Measurements from ENCODE around the gene CACNA1C. TPM values are rescaled to one million over a fixed set of nuclear protein-coding genes. Genes with fewer than 3 reads are reported as not detected.

The CACNA1C gene
- total and polyA plus RNA-seq, 2 donors (not counting 1 experiment from before 2014, with no cell fraction given): 0.01 to 0.02 TPM

DNA sequence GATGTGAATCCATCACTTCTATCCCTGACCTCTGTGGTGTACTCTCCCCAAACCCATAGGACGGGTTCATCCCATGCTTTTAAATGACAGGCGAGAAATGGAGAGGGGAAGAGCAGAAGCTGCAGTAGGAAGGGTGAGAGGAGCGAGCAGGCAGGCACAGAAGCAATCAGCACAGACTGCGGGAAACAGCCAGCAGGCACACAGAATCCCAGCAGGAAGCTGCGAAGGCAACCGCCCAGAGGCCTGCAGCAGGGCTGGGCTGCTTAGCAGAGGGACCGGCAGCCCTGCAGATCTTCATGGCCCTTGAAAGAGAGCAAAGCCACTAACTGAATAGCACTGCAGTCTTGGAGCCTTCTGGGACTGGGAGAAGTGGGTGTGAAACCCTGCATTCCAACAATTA is 455.0 kb downstream of the CACNA1C start:
- ChIA-PET CTCF (no interaction called here), POLR2A (no interaction called here)
- Histone ChIP-seq H3K79me2 (ENCODE audit: control insufficient read depth, insufficient read depth, low read length) (no peaks in the 10 kb centered on the region), H3K9me3 (ENCODE audit: control extremely low read depth in 1 of 3, control insufficient read depth in 2 of 3, insufficient read depth in 1 of 3, low read length in 2 of 3) (no peaks in the 10 kb centered on the region), H3K4me3 (ENCODE audit: control extremely low read depth in 1 of 5, extremely low read depth in 1 of 5, insufficient read depth in 1 of 5, low read depth in 2 of 5, low read length in 4 of 5) (no peak overlapping the region), H4K20me1 (ENCODE audit: control insufficient read depth, insufficient read depth, low read length, poor library complexity, severe bottlenecking) (no peaks in the 10 kb centered on the region), H2AFZ (ENCODE audit: insufficient read depth, low read depth, low read length, poor library complexity, severe bottlenecking) (no peak overlapping the region), H3K27me3 (replicated peaks in 1 of 4; ENCODE audit: control extremely low read depth in 1 of 4, control insufficient read depth in 3 of 4, insufficient read depth in 4 of 4, low read length in 3 of 4) (no peaks in the 10 kb centered on the region), H3K4me1 (ENCODE audit: control insufficient read depth in 2 of 2, insufficient read depth in 2 of 2, low read length in 2 of 2) (no peaks in the 10 kb centered on the region), H3K36me3 (replicated peaks in 1 of 2; ENCODE audit: control extremely low read depth in 1 of 2, control insufficient read depth in 1 of 2, extremely low read depth in 1 of 2, insufficient read depth in 2 of 2, low read length in 1 of 2) (no peaks in the 10 kb centered on the region), H3K4me2 (replicated peaks; ENCODE audit: low read depth, low read length, poor library complexity, severe bottlenecking) (no peak overlapping the region), H3K27ac (ENCODE audit: low read length in 2 of 2) (no peak overlapping the region), H3K9ac (ENCODE audit: low read length) (no peak overlapping the region)
- 95% methylated on average over 6 of the region's 7 CpGs for WGBS (ENCODE audit: insufficient coverage)
- no peak overlapping the region for H3K4me3 Mint-ChIP-seq
- H3K27ac Mint-ChIP-seq: no peak overlapping the region
- H3K4me1 Mint-ChIP-seq: no peaks in the 10 kb centered on the region
- no peak for ATAC-seq (ENCODE audit: low read depth)
- no peaks in the 10 kb centered on the region for H3K9me3 Mint-ChIP-seq (ENCODE audit: insufficient read depth)
- TF ChIP-seq, protein P1, sequence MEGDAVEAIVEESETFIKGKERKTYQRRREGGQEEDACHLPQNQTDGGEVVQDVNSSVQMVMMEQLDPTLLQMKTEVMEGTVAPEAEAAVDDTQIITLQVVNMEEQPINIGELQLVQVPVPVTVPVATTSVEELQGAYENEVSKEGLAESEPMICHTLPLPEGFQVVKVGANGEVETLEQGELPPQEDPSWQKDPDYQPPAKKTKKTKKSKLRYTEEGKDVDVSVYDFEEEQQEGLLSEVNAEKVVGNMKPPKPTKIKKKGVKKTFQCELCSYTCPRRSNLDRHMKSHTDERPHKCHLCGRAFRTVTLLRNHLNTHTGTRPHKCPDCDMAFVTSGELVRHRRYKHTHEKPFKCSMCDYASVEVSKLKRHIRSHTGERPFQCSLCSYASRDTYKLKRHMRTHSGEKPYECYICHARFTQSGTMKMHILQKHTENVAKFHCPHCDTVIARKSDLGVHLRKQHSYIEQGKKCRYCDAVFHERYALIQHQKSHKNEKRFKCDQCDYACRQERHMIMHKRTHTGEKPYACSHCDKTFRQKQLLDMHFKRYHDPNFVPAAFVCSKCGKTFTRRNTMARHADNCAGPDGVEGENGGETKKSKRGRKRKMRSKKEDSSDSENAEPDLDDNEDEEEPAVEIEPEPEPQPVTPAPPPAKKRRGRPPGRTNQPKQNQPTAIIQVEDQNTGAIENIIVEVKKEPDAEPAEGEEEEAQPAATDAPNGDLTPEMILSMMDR (IDR thresholded peaks at IDR 0.05): no peak
- no peak for TF ChIP-seq EZH2 (IDR thresholded peaks at IDR 0.05; ENCODE audit: borderline replicate concordance, insufficient read depth, low read depth, low read length, poor library complexity, severe bottlenecking)
- H3K27me3 Mint-ChIP-seq: peaks cover 3% of the 10 kb centered on the region
- intact Hi-C loops (cut with micrococcal nuclease): no loop called here
- no peak for DNase-seq

DNA sequence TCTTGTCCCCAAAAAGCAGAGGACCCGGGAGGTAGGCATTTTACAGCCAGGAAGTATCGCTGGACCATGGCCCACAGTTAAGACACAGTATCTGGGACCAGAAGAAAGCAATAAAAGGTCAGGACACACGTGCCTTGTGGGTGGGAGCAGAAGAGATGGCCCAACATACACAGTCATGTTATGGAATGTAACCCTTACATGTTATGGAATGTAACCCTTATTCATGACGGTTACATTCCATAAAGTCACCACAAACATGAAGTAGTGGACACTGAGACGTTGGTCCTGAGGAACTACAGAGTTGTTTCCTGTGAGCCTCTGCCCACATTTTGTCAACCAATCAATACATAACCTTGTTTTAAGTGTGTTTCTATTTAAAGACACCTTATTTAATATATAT is 456.4 kb downstream of the CACNA1C start:
- H4K20me1 ChIP-seq (ENCODE audit: control insufficient read depth, insufficient read depth, low read length, poor library complexity, severe bottlenecking): no peaks in the 10 kb centered on the region
- no peaks in the 10 kb centered on the region for H3K9me3 Mint-ChIP-seq (ENCODE audit: insufficient read depth)
- no peak overlapping the region for H3K4me3 ChIP-seq (ENCODE audit: control extremely low read depth in 1 of 5, extremely low read depth in 1 of 5, insufficient read depth in 1 of 5, low read depth in 2 of 5, low read length in 4 of 5)
- H3K4me1 Mint-ChIP-seq: no peaks in the 10 kb centered on the region
- intact Hi-C loops (cut with micrococcal nuclease): no loop called here
- ATAC-seq (ENCODE audit: low read depth): no peak
- H3K27me3 ChIP-seq (replicated peaks in 1 of 4; ENCODE audit: control extremely low read depth in 1 of 4, control insufficient read depth in 3 of 4, insufficient read depth in 4 of 4, low read length in 3 of 4): no peaks in the 10 kb centered on the region
- no peaks in the 10 kb centered on the region for H3K27me3 Mint-ChIP-seq
- no peak overlapping the region for H3K4me3 Mint-ChIP-seq
- CTCF ChIA-PET: no interaction called here
- DNase-seq: no peak
- H2AFZ ChIP-seq (ENCODE audit: insufficient read depth, low read depth, low read length, poor library complexity, severe bottlenecking): no peak overlapping the region
- no peaks in the 10 kb centered on the region for H3K36me3 ChIP-seq (replicated peaks in 1 of 2; ENCODE audit: control extremely low read depth in 1 of 2, control insufficient read depth in 1 of 2, extremely low read depth in 1 of 2, insufficient read depth in 2 of 2, low read length in 1 of 2)
- 91% methylated on average over 2 of the region's 5 CpGs for WGBS (ENCODE audit: insufficient coverage)
- no peaks in the 10 kb centered on the region for H3K4me1 ChIP-seq (ENCODE audit: control insufficient read depth in 2 of 2, insufficient read depth in 2 of 2, low read length in 2 of 2)
- TF ChIP-seq EZH2 (IDR thresholded peaks at IDR 0.05; ENCODE audit: borderline replicate concordance, insufficient read depth, low read depth, low read length, poor library complexity, severe bottlenecking): no peak
- TF ChIP-seq, protein P1 (IDR thresholded peaks at IDR 0.05): no peak
- H3K4me2 ChIP-seq (replicated peaks; ENCODE audit: low read depth, low read length, poor library complexity, severe bottlenecking): no peak overlapping the region
- H3K27ac ChIP-seq (ENCODE audit: low read length in 2 of 2): no peak overlapping the region
- no peaks in the 10 kb centered on the region for H3K9me3 ChIP-seq (ENCODE audit: control extremely low read depth in 1 of 3, control insufficient read depth in 2 of 3, insufficient read depth in 1 of 3, low read length in 2 of 3)
- H3K79me2 ChIP-seq (ENCODE audit: control insufficient read depth, insufficient read depth, low read length): no peaks in the 10 kb centered on the region
- H3K27ac Mint-ChIP-seq: no peak overlapping the region
- H3K9ac ChIP-seq (ENCODE audit: low read length): no peak overlapping the region
- POLR2A ChIA-PET: no interaction called here

Data from B cell (primary cell).